H1 (cell line): ENCODE results near the gene NTN1. TPM values are rescaled to one million over a fixed set of nuclear protein-coding genes. Genes with fewer than 3 reads are reported as not detected.

Experiments
- CTCF ChIA-PET: fragments of 300-600 bp; sonication (Branson Sonifier 250); formaldehyde crosslinking; loops from one replicate; lab custom pipeline; 2021; ENCODE audit not compliant: partially characterized antibody; lab: Charles Lee
- POLR2A ChIA-PET: fragments of 300-600 bp; sonication (Branson Sonifier 250); formaldehyde crosslinking; loops from one replicate; lab custom pipeline; 2021; ENCODE audit warnings: inconsistent platforms; ENCODE audit not compliant: partially characterized antibody; lab: Charles Lee
- DNase-seq, 2 experiments: peaks; one replicate each; pipeline versions ENCODE4 v3.0.0 to v3.0.0-alpha.2; 2010 to 2022; ENCODE audit warnings: low spot score in 2 of 2, low read depth in 1 of 2, mixed read lengths in 1 of 2
- FAIRE-seq: peaks from 2 replicates; lab custom pipeline; 2011; peaks lifted over from hg19 to GRCh38; lab: Jason Lieb, UNC
- H2AFZ ChIP-seq: 2 replicates; pipeline ENCODE4 v1.8.1; 2012; ENCODE audit warnings: low read length, inconsistent platforms
- H2AK5ac ChIP-seq: 2 replicates; pipeline ENCODE4 v1.6.1; 2013; ENCODE audit warnings: low read depth, low read length
- H2BK120ac ChIP-seq: replicated peaks from 2 replicates; pipeline ENCODE3; 2013; ENCODE audit warnings: low read depth, low read length, inconsistent platforms
- H2BK12ac ChIP-seq: 2 replicates; pipeline ENCODE4 v1.6.1; 2013; ENCODE audit warnings: low read depth, low read length
- H2BK15ac ChIP-seq: 2 replicates; pipeline ENCODE4 v1.6.1; 2013; ENCODE audit warnings: low read length
- H2BK20ac ChIP-seq: 2 replicates; pipeline ENCODE4 v1.6.1; 2013; ENCODE audit warnings: low read length
- H2BK5ac ChIP-seq: 2 replicates; pipeline ENCODE4 v1.6.1; 2013; ENCODE audit warnings: low read depth, low read length
- H3K14ac ChIP-seq: 2 replicates; pipeline ENCODE4 v1.6.1; 2013; ENCODE audit warnings: inconsistent platforms; ENCODE audit not compliant: insufficient read length
- H3K18ac ChIP-seq: 2 replicates; pipeline ENCODE4 v1.6.1; 2013; ENCODE audit warnings: low read length; ENCODE audit errors: extremely low read depth
- H3K23ac ChIP-seq: 2 replicates; pipeline ENCODE4 v1.6.1; 2013; ENCODE audit warnings: inconsistent platforms; ENCODE audit not compliant: insufficient read length
- H3K23me2 ChIP-seq: 2 replicates; pipeline ENCODE4 v1.6.1; 2013; ENCODE audit warnings: low read depth, low read length
- H3K27ac ChIP-seq: 2 replicates; pipeline ENCODE4 v1.6.1; 2011; ENCODE audit warnings: low read depth, low read length, inconsistent platforms
- H3K27me3 ChIP-seq, 4 experiments: replicated peaks in 1 of 4; 1 replicate in 1 of 4; 2 replicates in 3 of 4; pipeline versions ENCODE4 v1.6.1 to v1.8.1; 2011 to 2013; ENCODE audit warnings: low read length in 3 of 4, mild to moderate bottlenecking in 3 of 4, inconsistent platforms in 2 of 4, mixed read lengths in 2 of 4, moderate library complexity in 1 of 4; ENCODE audit not compliant: control insufficient read depth in 3 of 4, insufficient read depth in 3 of 4; ENCODE audit errors: extremely low read depth in 1 of 4
- H3K36me3 ChIP-seq, 4 experiments: 2 replicates each; pipeline versions ENCODE4 v1.6.1 to v1.8.1; 2011 to 2013; ENCODE audit warnings: mild to moderate bottlenecking in 4 of 4, low read length in 3 of 4, moderate library complexity in 2 of 4, control low read depth in 1 of 4, inconsistent platforms in 1 of 4; ENCODE audit not compliant: insufficient read depth in 4 of 4, control insufficient read depth in 2 of 4
- H3K4ac ChIP-seq: replicated peaks from 2 replicates; pipeline ENCODE3; 2013; ENCODE audit warnings: low read length, low read depth, mixed read lengths, inconsistent platforms; ENCODE audit not compliant: insufficient read length
- H3K4me1 ChIP-seq, 4 experiments: replicated peaks in 1 of 4; 1 replicate in 1 of 4; 2 replicates in 3 of 4; pipeline versions ENCODE4 v1.6.1 to v1.8.1; 2011 to 2013; ENCODE audit warnings: low read length in 3 of 4, inconsistent platforms in 2 of 4, mixed read lengths in 1 of 4; ENCODE audit not compliant: insufficient read depth in 4 of 4, control insufficient read depth in 3 of 4
- H3K4me2 ChIP-seq, 2 experiments: 2 replicates each; pipeline versions ENCODE4 v1.6.1 to v1.8.1; 2011 to 2013; ENCODE audit warnings: low read depth in 2 of 2, low read length in 2 of 2, control low read depth in 1 of 2, inconsistent platforms in 1 of 2, mild to moderate bottlenecking in 1 of 2; ENCODE audit not compliant: insufficient read depth in 1 of 2
- H3K4me3 ChIP-seq, 4 experiments: fragments of 200-600, 300-600 bp in 1 of 4; sonication (generic), shearing (Covaris generic), sonication (Bioruptor Twin) in 1 of 4; 2 replicates each; pipeline versions ENCODE4 v1.5.1 to v1.8.1; 2011 to 2016; ENCODE audit warnings: low read length in 4 of 4, low read depth in 3 of 4, control low read depth in 2 of 4, inconsistent platforms in 2 of 4, mild to moderate bottlenecking in 2 of 4, mixed read lengths in 1 of 4, moderate library complexity in 1 of 4; ENCODE audit not compliant: insufficient read depth in 2 of 4; ENCODE audit errors: extremely low read depth in 1 of 4
- H3K56ac ChIP-seq: replicated peaks from 2 replicates; pipeline ENCODE3; 2013; ENCODE audit warnings: low read depth, mild to moderate bottlenecking, mixed read lengths, low read length, inconsistent platforms; ENCODE audit not compliant: insufficient read length
- H3K79me1 ChIP-seq: 2 replicates; pipeline ENCODE4 v1.6.1; 2013; ENCODE audit warnings: low read depth, low read length, control low read depth
- H3K79me2 ChIP-seq, 2 experiments: 2 replicates each; pipeline versions ENCODE4 v1.6.1 to v1.8.1; 2012 to 2013; ENCODE audit warnings: low read length in 2 of 2, mild to moderate bottlenecking in 2 of 2, inconsistent platforms in 1 of 2; ENCODE audit not compliant: insufficient read depth in 2 of 2, control insufficient read depth in 1 of 2
- H3K9ac ChIP-seq, 4 experiments: replicated peaks in 1 of 4; 1 replicate in 1 of 4; 2 replicates in 3 of 4; pipeline versions ENCODE4 v1.6.1 to v1.8.1; 2011 to 2013; ENCODE audit warnings: low read depth in 3 of 4, low read length in 3 of 4, control low read depth in 2 of 4, mild to moderate bottlenecking in 2 of 4, moderate library complexity in 2 of 4, inconsistent platforms in 1 of 4; ENCODE audit errors: extremely low read depth in 1 of 4
- H3K9me3 ChIP-seq, 2 experiments: 2 replicates each; pipeline versions ENCODE4 v1.6.1 to v1.8.1; 2012 to 2013; ENCODE audit warnings: mild to moderate bottlenecking in 2 of 2, moderate library complexity in 2 of 2, control low read depth in 1 of 2, inconsistent platforms in 1 of 2, low read depth in 1 of 2, low read length in 1 of 2, mixed read lengths in 1 of 2; ENCODE audit not compliant: insufficient read depth in 2 of 2
- H4K20me1 ChIP-seq, 2 experiments: replicated peaks in 1 of 2; 2 replicates each; pipeline versions ENCODE3 to v1.8.1; 2011 to 2013; ENCODE audit warnings: inconsistent platforms in 2 of 2, low read length in 2 of 2, mild to moderate bottlenecking in 1 of 2; ENCODE audit not compliant: insufficient read depth in 2 of 2, control insufficient read depth in 1 of 2
- H4K5ac ChIP-seq: 2 replicates; pipeline ENCODE4 v1.6.1; 2013; ENCODE audit warnings: low read length, low read depth, mixed read lengths, inconsistent platforms; ENCODE audit not compliant: insufficient read length
- H4K8ac ChIP-seq: 2 replicates; pipeline ENCODE4 v1.8.0; 2013; ENCODE audit warnings: mild to moderate bottlenecking, moderate library complexity, low read length, inconsistent platforms; ENCODE audit not compliant: insufficient read depth; ENCODE audit errors: extremely low read depth
- H4K91ac ChIP-seq: replicated peaks from 2 replicates; pipeline ENCODE3; 2013; ENCODE audit warnings: low read length, mixed read lengths, inconsistent platforms; ENCODE audit not compliant: insufficient read length
- BACH1 ChIP-seq: IDR thresholded peaks from 2 replicates; pipeline ENCODE4 v1.6.1; 2012; ENCODE audit warnings: low read length, improper control_type of control experiment
- CREB1 ChIP-seq: IDR thresholded peaks from 2 replicates; pipeline ENCODE4 v1.6.1; 2012; ENCODE audit warnings: inconsistent platforms
- HDAC6 ChIP-seq: IDR thresholded peaks from one replicate; pipeline ENCODE4 v1.7.1; 2012; ENCODE audit warnings: low read depth, mild to moderate bottlenecking, inconsistent platforms, low read length, moderate library complexity
- MAX ChIP-seq: IDR thresholded peaks from 2 replicates; pipeline ENCODE4 v1.6.1; 2012; ENCODE audit warnings: inconsistent platforms
- RAD21 ChIP-seq, 2 experiments: IDR thresholded peaks in 1 of 2; conservative IDR thresholded peaks in 1 of 2; 2 replicates each; pipeline ENCODE4 v1.6.1; 2011; ENCODE audit warnings: low read depth in 2 of 2, low read length in 2 of 2, improper control_type of control experiment in 1 of 2, inconsistent platforms in 1 of 2, mild to moderate bottlenecking in 1 of 2, moderate library complexity in 1 of 2
- TCF12 ChIP-seq: IDR thresholded peaks from 2 replicates; pipeline ENCODE4 v1.6.1; 2011; ENCODE audit warnings: low read depth, mild to moderate bottlenecking, low read length
- WGBS, 2 experiments: shearing (Covaris generic) in 1 of 2; methylation state at CpG; one replicate each; pipeline versions ENCODE4 v1.1.6 to v1.1.7; 2013 to 2015; ENCODE audit warnings: low lambda C conversion rate in 2 of 2, mixed read lengths in 2 of 2, inconsistent platforms in 1 of 2, low coverage in 1 of 2, missing lambda C conversion rate in 1 of 2; ENCODE audit not compliant: insufficient replicate concordance in 2 of 2, insufficient coverage in 1 of 2, insufficient read length in 1 of 2; ENCODE audit errors: extremely low coverage in 1 of 2, missing lambda C conversion rate in 1 of 2; 5-methylcytosine and 5-hydroxymethylcytosine counted together
- polyA plus RNA-seq, 7 experiments: library from polyadenylated mRNA; depleted of rRNA in 3 of 7; stranded (reverse) in 5 of 7; unstranded in 2 of 7; fragments of >200 nt in 5 of 7; fragments of 200-250 nt in 2 of 7; gene quantifications; 1 replicate in 5 of 7; 2 replicates in 1 of 7; 4 replicates in 1 of 7; pipeline versions ENCODE4 v1.2.1 to v1.2.3, GENCODE V29; 2011 to 2013; ENCODE audit warnings: missing spikeins in 2 of 7, mixed read lengths in 2 of 7
- total RNA-seq: library from RNA; stranded (reverse); fragmentation: NEBNext Ultra II Directional; extraction: Animal tissue kit (Norgen Biotek cat#: 25700); gene quantifications from 2 replicates; pipeline ENCODE4 v1.2.1, GENCODE V29; 2021
- TF ChIP-seq, protein P1 (sequence below), 3 experiments: IDR thresholded peaks; 1 replicate in 2 of 3; 2 replicates in 1 of 3; pipeline versions ENCODE4 v1.5.1 to v1.6.1; 2011; ENCODE audit warnings: low read length in 3 of 3, mild to moderate bottlenecking in 3 of 3, inconsistent platforms in 2 of 3, low read depth in 1 of 3, moderate library complexity in 1 of 3; ENCODE audit not compliant: insufficient read depth in 1 of 3; ENCODE audit errors: control extremely low read depth in 1 of 3

NTN1 gene
- total and polyA plus RNA-seq, 2 of the 8 experiments (the other 6 are each of a cell fraction or from before 2014, with no cell fraction given): 2.0 to 2.3 TPM

DNA sequence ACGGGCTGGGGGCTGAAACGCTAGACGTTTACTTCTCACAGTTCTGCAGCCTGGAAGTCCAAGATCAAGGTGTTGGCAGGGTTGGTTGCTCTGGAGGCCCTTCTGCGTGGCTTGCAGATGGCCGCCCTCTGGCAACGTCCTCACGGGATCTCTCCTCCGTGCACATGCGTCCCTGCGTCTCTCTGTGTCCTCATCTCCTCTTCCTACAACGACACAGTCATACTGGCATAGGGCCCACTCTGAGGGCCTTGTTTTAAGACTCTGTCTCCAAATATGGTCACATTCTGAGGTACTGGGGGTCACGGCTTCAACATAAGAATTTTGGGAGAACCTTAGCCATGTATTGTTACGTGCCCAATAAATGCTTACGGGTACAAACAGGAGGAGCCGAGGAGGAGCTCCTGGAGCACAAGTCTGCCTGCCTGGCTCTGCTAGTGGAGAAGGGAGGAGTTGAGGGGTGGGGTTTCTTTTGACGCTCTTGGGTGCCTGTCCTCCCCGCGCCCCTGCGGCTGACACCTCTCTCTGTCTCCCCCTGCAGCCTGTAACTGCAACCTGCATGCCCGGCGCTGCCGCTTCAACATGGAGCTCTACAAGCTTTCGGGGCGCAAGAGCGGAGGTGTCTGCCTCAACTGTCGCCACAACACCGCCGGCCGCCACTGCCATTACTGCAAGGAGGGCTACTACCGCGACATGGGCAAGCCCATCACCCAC is 141.1 kb downstream of the NTN1 start:
- Histone ChIP-seq H2BK15ac (peak overlapping the region; percentile 75; the same call in 1 of the 2 replicates), H3K4ac (no peak overlapping the region), H3K79me1 (no peaks in the 10 kb centered on the region), H2BK5ac (peak overlapping the region; percentile 54; the same call in 1 of the 2 replicates), H2BK20ac (peak overlapping the region; percentile 80), H4K5ac (no peak overlapping the region), H2BK120ac (no peak overlapping the region), H3K56ac (no peak overlapping the region), H3K27ac (0 out of 2 replicates have a peak overlapping the region, but pooled peaks have one; percentile 33), H3K9ac (no peak overlapping the region), H4K8ac (no peak overlapping the region), H3K4me3 (peak overlapping the region; percentile 1 to 19 (median 16); a peak in 4 of 8 replicates), H2BK12ac (peak overlapping the region; percentile 93), H3K9me3 (no peaks in the 10 kb centered on the region), H2AK5ac (peak overlapping the region; percentile 56; the same call in 1 of the 2 replicates), H3K4me2 (peak overlapping the region; percentile 47 to 73; a peak in 3 of 4 replicates), H3K18ac (peak overlapping the region; percentile 48; the same call in 1 of the 2 replicates), H3K23ac (no peak overlapping the region), H3K4me1 (peaks cover 0 to 17% (median 7%) of the 10 kb centered on the region in 4 experiments; a peak in 5 of 7 replicates), H3K14ac (no peak overlapping the region), H4K91ac (peak overlapping the region; percentile 11), H3K79me2 (no peaks in the 10 kb centered on the region), H3K36me3 (no peaks in the 10 kb centered on the region), H3K27me3 (no peaks in the 10 kb centered on the region; a peak in 1 of 7 replicates), H4K20me1 (no peaks in the 10 kb centered on the region), H2AFZ (no peak overlapping the region; the same call in 1 of the 2 replicates), H3K23me2 (no peaks in the 10 kb centered on the region; the same call in 1 of the 2 replicates)
- DNase-seq (peak; percentile 51 to 84), FAIRE-seq (no peak)
- TF ChIP-seq RAD21 (IDR thresholded peaks at IDR 0.05 in 1 of 2, conservative IDR thresholded peaks at IDR 0.05 in 1 of 2; ENCODE audit: low read depth in 2 of 2, low read length in 2 of 2) (peak; percentile 55 to 71), BACH1 (no peak), CREB1 (peak; percentile 22; the same call in 1 of the 2 replicates), TCF12 (no peak), HDAC6 (no peak), MAX (peak; percentile 32; the same call in 1 of the 2 replicates)
- TF ChIP-seq, protein P1, sequence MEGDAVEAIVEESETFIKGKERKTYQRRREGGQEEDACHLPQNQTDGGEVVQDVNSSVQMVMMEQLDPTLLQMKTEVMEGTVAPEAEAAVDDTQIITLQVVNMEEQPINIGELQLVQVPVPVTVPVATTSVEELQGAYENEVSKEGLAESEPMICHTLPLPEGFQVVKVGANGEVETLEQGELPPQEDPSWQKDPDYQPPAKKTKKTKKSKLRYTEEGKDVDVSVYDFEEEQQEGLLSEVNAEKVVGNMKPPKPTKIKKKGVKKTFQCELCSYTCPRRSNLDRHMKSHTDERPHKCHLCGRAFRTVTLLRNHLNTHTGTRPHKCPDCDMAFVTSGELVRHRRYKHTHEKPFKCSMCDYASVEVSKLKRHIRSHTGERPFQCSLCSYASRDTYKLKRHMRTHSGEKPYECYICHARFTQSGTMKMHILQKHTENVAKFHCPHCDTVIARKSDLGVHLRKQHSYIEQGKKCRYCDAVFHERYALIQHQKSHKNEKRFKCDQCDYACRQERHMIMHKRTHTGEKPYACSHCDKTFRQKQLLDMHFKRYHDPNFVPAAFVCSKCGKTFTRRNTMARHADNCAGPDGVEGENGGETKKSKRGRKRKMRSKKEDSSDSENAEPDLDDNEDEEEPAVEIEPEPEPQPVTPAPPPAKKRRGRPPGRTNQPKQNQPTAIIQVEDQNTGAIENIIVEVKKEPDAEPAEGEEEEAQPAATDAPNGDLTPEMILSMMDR (IDR thresholded peaks at IDR 0.05; ENCODE audit: control extremely low read depth in 1 of 3, insufficient read depth in 1 of 3, low read depth in 1 of 3, low read length in 3 of 3): peak; percentile 67 to 80 (median 75)
- WGBS, 2 experiments: 73% methylated on average over 31 of the region's 31 CpGs; no CpG with 5 or more reads in 1 of the 2 experiments
- ChIA-PET CTCF (interaction anchor here (0.6 to 2.6 kb wide), 37 partner anchors 9 to 360 kb away, joined by 3 to 17 read pairs (median 3); no protein-coding TSS in a partner anchor), POLR2A (interaction anchor here (0.9 to 1.2 kb wide), 2 partner anchors 46 to 1678 kb away, joined by 3 read pairs; no protein-coding TSS in a partner anchor)
